Activated CD8-positive, alpha-beta memory T cell treated with anti-CD3 and anti-CD28 coated beads, Interleukin-2, amount 50 U/mL, for 24 hours (primary cell): ENCODE measurements around the gene KRTAP9-7.

Experiments used
- DNase-seq: peaks from one replicate; pipeline ENCODE4 v3.0.0-alpha.2; 2020; ENCODE audit errors: extremely low read depth

Gene KRTAP9-7

GRCh38 chr17:41271858-41272257 lies 3.6 kb upstream of the KRTAP9-7 start:
- no peak for DNase-seq

GRCh38 chr17:41278176-41278955 lies 2.9 kb downstream of the KRTAP9-7 start:
- DNase-seq = no peak

GRCh38 chr17:41284043-41284442 lies 8.5 kb downstream of the KRTAP9-7 start:
- no peak for DNase-seq

- DNase-seq = no peak
These were observed 9.0 kb downstream of the KRTAP9-7 start for GRCh38 chr17:41284546-41284945.

- no peak for DNase-seq
These were observed 11.6 kb downstream of the KRTAP9-7 start for GRCh38 chr17:41287050-41287449.

- DNase-seq = no peak
These were observed 18.5 kb downstream of the KRTAP9-7 start for GRCh38 chr17:41294016-41294415.

- DNase-seq = no peak
These were observed 21.3 kb downstream of the KRTAP9-7 start for GRCh38 chr17:41296846-41297245.

- DNase-seq = no peak
These were observed 23.1 kb downstream of the KRTAP9-7 start for GRCh38 chr17:41298458-41299135.

GRCh38 chr17:41301204-41301790 lies 25.8 kb downstream of the KRTAP9-7 start:
- DNase-seq = no peak

GRCh38 chr17:41301916-41302901 lies 26.7 kb downstream of the KRTAP9-7 start, which contains the start of gene KRTAP29-1:
Gene KRTAP29-1, minus strand, starts transcription at chr17:41302851. Its CDS starts 0 bp downstream, at chr17:41302851.
- no peak for DNase-seq

- DNase-seq = no peak
These were observed 27.5 kb downstream of the KRTAP9-7 start for GRCh38 chr17:41302981-41303380.

- no peak for DNase-seq
These were observed 28.6 kb downstream of the KRTAP9-7 start for GRCh38 chr17:41304091-41304490.

- no peak for DNase-seq
These were observed 32.1 kb downstream of the KRTAP9-7 start for GRCh38 chr17:41307647-41308046.

- no peak for DNase-seq
These were observed 32.9 kb downstream of the KRTAP9-7 start for GRCh38 chr17:41308251-41308917.

GRCh38 chr17:41308918-41309359 lies 33.4 kb downstream of the KRTAP9-7 start, which contains the start of gene KRTAP16-1:
Gene KRTAP16-1, minus strand, starts transcription at chr17:41309309. Its CDS starts 56 bp downstream, at chr17:41309253.
- no peak for DNase-seq

- no peak for DNase-seq
These were observed 35.6 kb downstream of the KRTAP9-7 start for GRCh38 chr17:41311111-41311510.

- DNase-seq = no peak
These were observed 39.8 kb downstream of the KRTAP9-7 start, which contains the start of gene KRTAP17-1 for GRCh38 chr17:41315204-41315794. Gene KRTAP17-1, minus strand, starts transcription at chr17:41315710. Its CDS starts 60 bp downstream, at chr17:41315650.

GRCh38 chr17:41315814-41316445 lies 40.4 kb downstream of the KRTAP9-7 start:
- DNase-seq = no peak

GRCh38 chr17:41318231-41318630 lies 42.7 kb downstream of the KRTAP9-7 start:
- no peak for DNase-seq
